Astrocyte of the spinal cord (primary cell): Measurements from ENCODE around the gene RSRC1.
A peak's percentile ranks its signal among the peaks of the same experiment; 100 is the strongest.

Experiments
- DNase-seq: peaks from one replicate; pipeline ENCODE4 v3.0.0; 2011; ENCODE audit warnings: low read depth, low spot score
- H3K4me3 ChIP-seq: 2 replicates; pipeline ENCODE4 v1.5.1; 2011; ENCODE audit warnings: low read depth, mild to moderate bottlenecking, low read length, moderate library complexity
- CTCF ChIP-seq: IDR thresholded peaks from 2 replicates; pipeline ENCODE4 v1.5.1; 2012; ENCODE audit warnings: low read depth, mild to moderate bottlenecking, low read length, inconsistent platforms
- in situ Hi-C: cut with HindIII; loops from 2 replicates; pipeline ENCODE4 v1.10.0; 2017; ENCODE audit warnings: low sequenced_read_pairs

Gene RSRC1

GRCh38 chr3:158085931-158086330 lies 24.0 kb upstream of the RSRC1 start:
- no peak for DNase-seq
- no peak overlapping the region for H3K4me3 ChIP-seq
- no peak for TF ChIP-seq CTCF
- in situ Hi-C loops, result no loop called here

GRCh38 chr3:158086361-158086760 lies 23.5 kb upstream of the RSRC1 start:
- H3K4me3 ChIP-seq, result no peak overlapping the region
- in situ Hi-C loops, result no loop called here
- no peak for DNase-seq
- TF ChIP-seq CTCF, result no peak

- no peak overlapping the region for H3K4me3 ChIP-seq
- no peak for DNase-seq
- TF ChIP-seq CTCF, result no peak
- in situ Hi-C loops, result no loop called here
These were observed 23.1 kb upstream of the RSRC1 start for GRCh38 chr3:158086776-158087175.

GRCh38 chr3:158091531-158091930 lies 18.4 kb upstream of the RSRC1 start:
- no peak overlapping the region for H3K4me3 ChIP-seq
- TF ChIP-seq CTCF, result peak; percentile 44
- peak; percentile 31 for DNase-seq
- in situ Hi-C loops, result no loop called here

GRCh38 chr3:158093526-158093925 lies 16.4 kb upstream of the RSRC1 start:
- in situ Hi-C loops, result no loop called here
- no peak for DNase-seq
- no peak for TF ChIP-seq CTCF
- no peak overlapping the region for H3K4me3 ChIP-seq

- no peak for DNase-seq
- TF ChIP-seq CTCF, result no peak
- in situ Hi-C loops, result no loop called here
- H3K4me3 ChIP-seq, result no peak overlapping the region
These were observed 15.4 kb upstream of the RSRC1 start for GRCh38 chr3:158094235-158095110.
